Liver (tissue), 9 donors: ENCODE data around the gene HAUS5. TPM values are rescaled to one million over a fixed set of nuclear protein-coding genes. Genes with fewer than 3 reads are reported as not detected.

ENCODE experiments used
- DNase-seq: peaks from one replicate; pipeline ENCODE4 v3.0.0-alpha.2; 2017; ENCODE audit warnings: low spot score
- H3K27ac ChIP-seq, 2 donors: one replicate each; pipeline ENCODE4 v1.7.0; 2013; ENCODE audit warnings: inconsistent platforms in 2 of 2, low read length in 2 of 2, control low read depth in 1 of 2, low read depth in 1 of 2, mild to moderate bottlenecking in 1 of 2
- H3K27me3 ChIP-seq, 4 donors: one replicate each; pipeline versions ENCODE4 v1.6.1 to v1.7.0; 2013; ENCODE audit warnings: low read length in 3 of 4, inconsistent platforms in 1 of 4, mild to moderate bottlenecking in 1 of 4, moderate library complexity in 1 of 4; ENCODE audit not compliant: control insufficient read depth in 4 of 4, insufficient read depth in 4 of 4
- H3K36me3 ChIP-seq, 4 donors: one replicate each; pipeline versions ENCODE4 v1.6.1 to v1.7.0; 2013; ENCODE audit warnings: low read length in 3 of 4, mild to moderate bottlenecking in 3 of 4, low read depth in 1 of 4, moderate library complexity in 1 of 4; ENCODE audit not compliant: control insufficient read depth in 4 of 4, insufficient read depth in 3 of 4
- H3K4me1 ChIP-seq, 4 donors: one replicate each; pipeline versions ENCODE4 v1.6.1 to v1.7.0; 2013; ENCODE audit warnings: low read length in 3 of 4, mild to moderate bottlenecking in 3 of 4, moderate library complexity in 1 of 4; ENCODE audit not compliant: control insufficient read depth in 4 of 4, insufficient read depth in 4 of 4
- H3K4me3 ChIP-seq, 3 donors: one replicate each; pipeline versions ENCODE4 v1.6.1 to v1.7.0; 2013; ENCODE audit warnings: low read length in 3 of 3, control low read depth in 1 of 3, low read depth in 1 of 3, mild to moderate bottlenecking in 1 of 3
- H3K9ac ChIP-seq, 2 donors: one replicate each; pipeline ENCODE4 v1.7.0; 2013; ENCODE audit warnings: low read length in 2 of 2, mild to moderate bottlenecking in 2 of 2, moderate library complexity in 2 of 2, control low read depth in 1 of 2, low read depth in 1 of 2
- H3K9me3 ChIP-seq, 4 donors: one replicate each; pipeline versions ENCODE4 v1.6.1 to v1.7.0; 2013; ENCODE audit warnings: low read length in 3 of 4; ENCODE audit not compliant: control insufficient read depth in 4 of 4
- CTCF ChIP-seq: fragments of 150-350 bp; IDR thresholded peaks from 2 replicates; pipeline ENCODE4 v1.5.1; 2017; ENCODE audit warnings: improper control_type of control experiment, low read depth, low read length; ENCODE audit not compliant: missing input control
- EGR1 ChIP-seq, 2 donors: IDR thresholded peaks; 2 replicates each; pipeline ENCODE4 v1.6.1; 2016 to 2018; ENCODE audit warnings: antibody characterized with exemption in 2 of 2, low read depth in 2 of 2
- FOXA2 ChIP-seq: IDR thresholded peaks from 2 replicates; pipeline ENCODE4 v1.6.1; 2016; ENCODE audit warnings: antibody characterized with exemption
- GABPA ChIP-seq, 2 donors: IDR thresholded peaks in 1 of 2; conservative IDR thresholded peaks in 1 of 2; 2 replicates each; pipeline ENCODE4 v1.6.1; 2016; ENCODE audit warnings: antibody characterized with exemption in 2 of 2, mild to moderate bottlenecking in 1 of 2, moderate library complexity in 1 of 2
- HNF4G ChIP-seq: IDR thresholded peaks from 2 replicates; pipeline ENCODE4 v1.6.1; 2016; ENCODE audit warnings: antibody characterized with exemption
- JUND ChIP-seq, 2 donors: IDR thresholded peaks; 2 replicates each; pipeline ENCODE4 v1.6.1; 2016; ENCODE audit warnings: antibody characterized with exemption in 2 of 2
- MAX ChIP-seq: IDR thresholded peaks from 2 replicates; pipeline ENCODE4 v1.6.1; 2016; ENCODE audit warnings: antibody characterized with exemption
- NR2F2 ChIP-seq: IDR thresholded peaks from 2 replicates; pipeline ENCODE4 v1.6.1; 2016; ENCODE audit warnings: antibody characterized with exemption
- RAD21 ChIP-seq, 2 donors: IDR thresholded peaks; 2 replicates each; pipeline ENCODE4 v1.6.1; 2016; ENCODE audit warnings: antibody characterized with exemption in 2 of 2, mild to moderate bottlenecking in 2 of 2
- REST ChIP-seq: IDR thresholded peaks from 2 replicates; pipeline ENCODE4 v1.6.1; 2016; ENCODE audit warnings: antibody characterized with exemption, mild to moderate bottlenecking
- RXRA ChIP-seq, 2 donors: IDR thresholded peaks; 2 replicates each; pipeline ENCODE4 v1.6.1; 2017 to 2018; ENCODE audit warnings: antibody characterized with exemption in 2 of 2, mild to moderate bottlenecking in 1 of 2
- TAF1 ChIP-seq: conservative IDR thresholded peaks from 2 replicates; pipeline ENCODE4 v1.6.1; 2016; ENCODE audit warnings: antibody characterized with exemption, mild to moderate bottlenecking
- YY1 ChIP-seq: IDR thresholded peaks from 2 replicates; pipeline ENCODE4 v1.6.1; 2016; ENCODE audit warnings: antibody characterized with exemption, mild to moderate bottlenecking
- ZBTB33 ChIP-seq: IDR thresholded peaks from 2 replicates; pipeline ENCODE4 v1.6.1; 2016; ENCODE audit warnings: antibody characterized with exemption
- WGBS: extraction: QIAGEN DNeasy Blood & Tissue Kit; methylation state at CpG from one replicate; pipeline ENCODE4 v1.1.7; 2013; 5-methylcytosine and 5-hydroxymethylcytosine counted together
- polyA plus RNA-seq, 2 donors: library from polyadenylated mRNA; stranded (reverse) in 1 of 2; unstranded in 1 of 2; fragments of 200-250 nt in 1 of 2; fragments of >200 nt in 1 of 2; fragmentation: Nextera tagmentation in 1 of 2; extraction: Ambion mirVana in 1 of 2; gene quantifications; one replicate each; pipeline versions ENCODE4 v1.2.1 to v1.2.3, GENCODE V29; 2013 to 2015
- total RNA-seq, 2 donors: library from RNA; depleted of rRNA; stranded (reverse); fragments of >200 nt; gene quantifications; one replicate each; pipeline ENCODE4 v1.2.3, GENCODE V29; 2014
- donor health status: healthy.
- donor health status: healthy.
- donor health status: healthy.
- donor health status: healthy.
- donor health status: healthy.

The HAUS5 gene
- total and polyA plus RNA-seq, 4 donors, result 1.9 to 7.3 (median 2.3) TPM

GRCh38 chr19:35609851-35610353, 2.6 kb upstream of the HAUS5 start (continued):
- TF ChIP-seq RXRA (IDR thresholded peaks at IDR 0.05) (no peak), RAD21 (IDR thresholded peaks at IDR 0.05) (no peak), CTCF (no peak), REST (no peak), NR2F2 (no peak)

GRCh38 chr19:35612224-35612558, 344 bp upstream of the HAUS5 start:
- Histone ChIP-seq H3K4me1 (peaks cover 0 to 13% (median 9%) of the 10 kb centered on the region in 4 donors), H3K9me3 (peaks cover 0 to 2% (median 0%) of the 10 kb centered on the region in 4 donors), H3K4me3 (peak overlapping the region in 2 of 3 donors; percentile 68 to 82), H3K27me3 (no peaks in the 10 kb centered on the region), H3K27ac (no peak overlapping the region), H3K36me3 (peaks cover 0 to 4% (median 0%) of the 10 kb centered on the region in 4 donors), H3K9ac (no peak overlapping the region)
- WGBS, result 35% methylated on average over 9 of the region's 9 CpGs
- TF ChIP-seq FOXA2 (no peak), TAF1 (no peak), EGR1 (IDR thresholded peaks at IDR 0.05; ENCODE audit: low read depth in 2 of 2) (no peak), ZBTB33 (no peak), HNF4G (no peak), JUND (IDR thresholded peaks at IDR 0.05) (no peak), MAX (no peak)
- DNase-seq, result no peak

- no peak overlapping the region for H3K27ac ChIP-seq
- WGBS, result 86% methylated on average over 1 of the region's 1 CpG
- H3K9ac ChIP-seq, result no peak overlapping the region
- TF ChIP-seq REST (no peak), EGR1 (IDR thresholded peaks at IDR 0.05; ENCODE audit: low read depth in 2 of 2) (no peak), YY1 (no peak), GABPA (IDR thresholded peaks at IDR 0.05 in 1 of 2, conservative IDR thresholded peaks at IDR 0.05 in 1 of 2) (no peak), CTCF (no peak), ZBTB33 (no peak)
Measured at GRCh38 chr19:35613574-35613973, 1.0 kb downstream of the HAUS5 start.

More at GRCh38 chr19:35613574-35613973, 1.0 kb downstream of the HAUS5 start:
- peaks cover 0 to 4% (median 0%) of the 10 kb centered on the region in 4 donors for H3K36me3 ChIP-seq
- H3K4me1 ChIP-seq, result peaks cover 0 to 13% (median 9%) of the 10 kb centered on the region in 4 donors
- H3K27me3 ChIP-seq, result no peaks in the 10 kb centered on the region
- H3K4me3 ChIP-seq, result no peak overlapping the region
- DNase-seq, result no peak
- H3K9me3 ChIP-seq, result no peaks in the 10 kb centered on the region
